Naive thymus-derived CD8-positive, alpha-beta T cell (primary cell): ENCODE measurements around the gene OR8D1. TPM values are rescaled to one million over a fixed set of nuclear protein-coding genes. Genes with fewer than 3 reads are reported as not detected.
"Not testable (repeated sequence)": the region's sequence is repeated elsewhere in the genome, so short reads cannot be mapped to it uniquely, and the experiment has no call there.

Experiments
- ATAC-seq, 2 donors: fragments of 150-1000 bp; cut with Tn5 transposase in 1 of 2; sonication (Bioruptor Pico), chemical (Tn5 transposase) in 1 of 2; 1 replicate in 1 of 2; 2 replicates in 1 of 2; pipeline ENCODE4 v1.10.0; 2021; ENCODE audit warnings: mild to moderate bottlenecking in 2 of 2, moderate library complexity in 2 of 2
- POLR2A ChIA-PET: fragments of 350-600 bp; sonication (Branson Sonifier 250); formaldehyde crosslinking; loops from one replicate; lab custom pipeline; 2021; ENCODE audit warnings: antibody characterized with exemption; lab: Charles Lee
- DNase-seq, 10 donors: peaks; one replicate each; pipeline versions ENCODE4 v3.0.0 to v3.0.0-alpha.2; 2020 to 2022
- H3K27ac Mint-ChIP-seq, 10 donors: one replicate each; pipeline ENCODE4 v1.8.0; 2020 to 2022; ENCODE audit warnings: mild to moderate bottlenecking in 10 of 10, mixed read lengths in 10 of 10, moderate library complexity in 4 of 10, inconsistent platforms in 1 of 10
- H3K27me3 Mint-ChIP-seq, 5 donors: one replicate each; pipeline ENCODE4 v1.8.0; 2021 to 2022; ENCODE audit warnings: mixed read lengths in 5 of 5
- H3K36me3 Mint-ChIP-seq, 3 donors: one replicate each; pipeline ENCODE4 v1.8.0; 2020 to 2022; ENCODE audit warnings: mixed read lengths in 3 of 3, mild to moderate bottlenecking in 2 of 3, inconsistent platforms in 1 of 3
- H3K4me1 Mint-ChIP-seq, 4 donors: one replicate each; pipeline ENCODE4 v1.8.0; 2021 to 2022; ENCODE audit warnings: mixed read lengths in 4 of 4
- H3K4me3 Mint-ChIP-seq, 10 donors: one replicate each; pipeline ENCODE4 v1.8.0; 2020 to 2022; ENCODE audit warnings: mild to moderate bottlenecking in 10 of 10, mixed read lengths in 10 of 10, moderate library complexity in 6 of 10, inconsistent platforms in 1 of 10
- H3K9me3 Mint-ChIP-seq, 9 donors: one replicate each; pipeline ENCODE4 v1.8.0; 2020 to 2022; ENCODE audit warnings: mixed read lengths in 9 of 9, mild to moderate bottlenecking in 3 of 9, inconsistent platforms in 1 of 9, moderate library complexity in 1 of 9
- polyA plus RNA-seq, 3 donors: library from polyadenylated mRNA; unstranded; fragments of 300-500 nt; fragmentation: Illumina TruSeq; gene quantifications; one replicate each; pipeline ENCODE4 v1.2.3, GENCODE V29; 2021
- total RNA-seq, 8 experiments: library from RNA in 2 of 8; stranded (reverse) in 2 of 8; gene quantifications; one replicate each; pipeline ENCODE4 v1.2.3 and lab custom pipeline; 2021 to 2026

The OR8D1 gene
- total and polyA plus RNA-seq, 5 experiments from 2014 or later: not detected

- ATAC-seq: no peak
- H3K36me3 Mint-ChIP-seq: no peaks in the 10 kb centered on the region
- peaks cover 2 to 30% (median 11%) of the 10 kb centered on the region in 9 donors for H3K9me3 Mint-ChIP-seq
- H3K27me3 Mint-ChIP-seq: peaks cover 0 to 19% (median 4%) of the 10 kb centered on the region in 5 donors
- H3K4me3 Mint-ChIP-seq: no peak overlapping the region
- no peak for DNase-seq
- H3K4me1 Mint-ChIP-seq: no peaks in the 10 kb centered on the region
- H3K27ac Mint-ChIP-seq: no peak overlapping the region
- POLR2A ChIA-PET: no interaction called here
Measured at GRCh38 chr11:124277207-124277606, 36.5 kb downstream of the OR8D1 start.

- POLR2A ChIA-PET: no interaction called here
- Mint-ChIP-seq H3K9me3 (peaks cover 0 to 19% (median 11%) of the 10 kb centered on the region in 9 donors), H3K27me3 (peaks cover 0 to 19% (median 4%) of the 10 kb centered on the region in 5 donors), H3K4me3 (no peak overlapping the region), H3K36me3 (no peaks in the 10 kb centered on the region), H3K27ac (no peak overlapping the region), H3K4me1 (no peaks in the 10 kb centered on the region)
- ATAC-seq (no peak), DNase-seq (no peak)
Measured at GRCh38 chr11:124276081-124276480, 37.7 kb downstream of the OR8D1 start.

GRCh38 chr11:124274000-124274399 lies 39.7 kb downstream of the OR8D1 start:
- ATAC-seq: no peak
- no peaks in the 10 kb centered on the region for H3K4me1 Mint-ChIP-seq

GRCh38 chr11:124270886-124271285 lies 42.9 kb downstream of the OR8D1 start:
- ATAC-seq, H3K4me1 Mint-ChIP-seq, H3K9me3 Mint-ChIP-seq, H3K4me3 Mint-ChIP-seq, H3K36me3 Mint-ChIP-seq, H3K27ac Mint-ChIP-seq, DNase-seq, H3K27me3 Mint-ChIP-seq, POLR2A ChIA-PET: not testable (repeated sequence)

More at GRCh38 chr11:124274000-124274399, 39.7 kb downstream of the OR8D1 start:
- peaks cover 2 to 14% (median 4%) of the 10 kb centered on the region in 5 donors for H3K27me3 Mint-ChIP-seq
- DNase-seq: no peak
- POLR2A ChIA-PET: no interaction called here
- no peak overlapping the region for H3K27ac Mint-ChIP-seq
- H3K4me3 Mint-ChIP-seq: no peak overlapping the region
- H3K36me3 Mint-ChIP-seq: no peaks in the 10 kb centered on the region
- no peaks in the 10 kb centered on the region for H3K9me3 Mint-ChIP-seq

- H3K9me3 Mint-ChIP-seq, H3K27ac Mint-ChIP-seq, H3K4me1 Mint-ChIP-seq, H3K36me3 Mint-ChIP-seq, DNase-seq, ATAC-seq, H3K4me3 Mint-ChIP-seq, H3K27me3 Mint-ChIP-seq, POLR2A ChIA-PET: not testable (repeated sequence)
Measured at GRCh38 chr11:124265041-124265440, 48.7 kb downstream of the OR8D1 start.

GRCh38 chr11:124256076-124256475 lies 57.7 kb downstream of the OR8D1 start, which contains the start of gene OR8G5:
OR8G5 (plus strand) TSS chr11:124256376; CDS start chr11:124264932, 8,556 bp downstream.
- peaks cover 0 to 2% (median 0%) of the 10 kb centered on the region in 9 donors for H3K9me3 Mint-ChIP-seq
- H3K27ac Mint-ChIP-seq: no peak within 1 kb of the TSS
- no peak within 1 kb of the TSS for H3K4me3 Mint-ChIP-seq
- DNase-seq (no peak), ATAC-seq (no peak)
- no peaks in the 10 kb centered on the region for H3K36me3 Mint-ChIP-seq
- H3K27me3 Mint-ChIP-seq: peaks cover 0 to 5% (median 4%) of the 10 kb centered on the region in 5 donors
- POLR2A ChIA-PET: no interaction called here
- H3K4me1 Mint-ChIP-seq: no peaks in the 10 kb centered on the region

Other genes starting within 250 kb of the OR8D1 start
- gene VWA5A, start 198.5 kb downstream of the OR8D1 start, total RNA-seq: 1 to 10 TPM; 7.9 to 8.9 TPM
- gene VWA5A, start 198.5 kb downstream of the OR8D1 start, polyA plus RNA-seq: 10 to 100 TPM in 1 of 3 donors, 1 to 10 TPM in 2; 5.8 to 10.8 (median 9.1) TPM
- gene OR10D3, start 130.6 kb downstream of the OR8D1 start, total RNA-seq: not detected
- not detected for gene OR10D3, start 130.6 kb downstream of the OR8D1 start, polyA plus RNA-seq
- gene OR8G1, start 72.9 kb downstream of the OR8D1 start, total RNA-seq: not detected
- gene OR8G1, start 72.9 kb downstream of the OR8D1 start, polyA plus RNA-seq: not detected
- not detected for gene OR8G5, start 57.6 kb downstream of the OR8D1 start, total RNA-seq
- not detected for gene OR8G5, start 57.6 kb downstream of the OR8D1 start, polyA plus RNA-seq
- gene OR8D2, start 6.2 kb upstream of the OR8D1 start, total RNA-seq: not detected
- not detected for gene OR8D2, start 6.2 kb upstream of the OR8D1 start, polyA plus RNA-seq
- gene OR8B2, start 70.5 kb upstream of the OR8D1 start, total RNA-seq: not detected
- not detected for gene OR8B2, start 70.5 kb upstream of the OR8D1 start, polyA plus RNA-seq
- gene OR8B3, start 85.1 kb upstream of the OR8D1 start, total RNA-seq: not detected
- gene OR8B3, start 85.1 kb upstream of the OR8D1 start, polyA plus RNA-seq: not detected
- not detected for gene OR8B4, start 110.9 kb upstream of the OR8D1 start, total RNA-seq
- not detected for gene OR8B4, start 110.9 kb upstream of the OR8D1 start, polyA plus RNA-seq
- not detected for gene OR8B8, start 131.7 kb upstream of the OR8D1 start, total RNA-seq
- gene OR8B8, start 131.7 kb upstream of the OR8D1 start, polyA plus RNA-seq: not detected
- not detected for gene OR8B12, start 229.7 kb upstream of the OR8D1 start, total RNA-seq
- not detected for gene OR8B12, start 229.7 kb upstream of the OR8D1 start, polyA plus RNA-seq